ENCODE measurements around the gene ESAM. TPM values are rescaled to one million over a fixed set of nuclear protein-coding genes. Genes with fewer than 3 reads are reported as not detected.

Gene ESAM
- total RNA-seq, 4 donors from 2014 or later: 5.6 to 23.1 (median 9.7) TPM

GRCh38 chr11:124707829-124708228 lies 54.3 kb downstream of the ESAM start:
- H3K9me3 ChIP-seq: peaks cover 0 to 4% (median 0%) of the 10 kb centered on the region in 3 donors
- intact Hi-C loops (cut with DNase I): no loop called here
- H3K4me3 ChIP-seq: no peak overlapping the region
- H3K36me3 ChIP-seq: no peaks in the 10 kb centered on the region
- H3K4me1 ChIP-seq: no peaks in the 10 kb centered on the region
- H3K27me3 ChIP-seq: no peaks in the 10 kb centered on the region
- no peak for DNase-seq
- H3K27ac ChIP-seq: no peak overlapping the region
- TF ChIP-seq POLR2A (IDR thresholded peaks at IDR 0.05): no peak
- TF ChIP-seq, protein P1, sequence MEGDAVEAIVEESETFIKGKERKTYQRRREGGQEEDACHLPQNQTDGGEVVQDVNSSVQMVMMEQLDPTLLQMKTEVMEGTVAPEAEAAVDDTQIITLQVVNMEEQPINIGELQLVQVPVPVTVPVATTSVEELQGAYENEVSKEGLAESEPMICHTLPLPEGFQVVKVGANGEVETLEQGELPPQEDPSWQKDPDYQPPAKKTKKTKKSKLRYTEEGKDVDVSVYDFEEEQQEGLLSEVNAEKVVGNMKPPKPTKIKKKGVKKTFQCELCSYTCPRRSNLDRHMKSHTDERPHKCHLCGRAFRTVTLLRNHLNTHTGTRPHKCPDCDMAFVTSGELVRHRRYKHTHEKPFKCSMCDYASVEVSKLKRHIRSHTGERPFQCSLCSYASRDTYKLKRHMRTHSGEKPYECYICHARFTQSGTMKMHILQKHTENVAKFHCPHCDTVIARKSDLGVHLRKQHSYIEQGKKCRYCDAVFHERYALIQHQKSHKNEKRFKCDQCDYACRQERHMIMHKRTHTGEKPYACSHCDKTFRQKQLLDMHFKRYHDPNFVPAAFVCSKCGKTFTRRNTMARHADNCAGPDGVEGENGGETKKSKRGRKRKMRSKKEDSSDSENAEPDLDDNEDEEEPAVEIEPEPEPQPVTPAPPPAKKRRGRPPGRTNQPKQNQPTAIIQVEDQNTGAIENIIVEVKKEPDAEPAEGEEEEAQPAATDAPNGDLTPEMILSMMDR (IDR thresholded peaks at IDR 0.05): no peak
- 83 to 85% methylated on average over 4 of the region's 4 CpGs for WGBS, 2 donors

Other genes starting within 250 kb of the ESAM start
- not detected for gene OR8B12, start 218.6 kb downstream of the ESAM start, total RNA-seq
- gene OR8A1, start 192.3 kb downstream of the ESAM start, total RNA-seq: not detected
- not detected for gene PANX3, start 150.9 kb downstream of the ESAM start, total RNA-seq
- 10 to 100 TPM; 15.4 to 31.2 (median 19.8) TPM for gene TBRG1, start 139.4 kb downstream of the ESAM start, total RNA-seq
- 10 to 100 TPM in 1 of 4 donors, 1 to 10 TPM in 3; 5.7 to 19.6 (median 8.0) TPM for gene SIAE, start 88.6 kb downstream of the ESAM start, total RNA-seq
- 1 to 10 TPM; 2.3 to 8.5 (median 6.0) TPM for gene SPA17, start 88.4 kb downstream of the ESAM start, total RNA-seq
- 1 to 10 TPM in 3 of 4 donors, under 1 TPM in 1; 0.83 to 5.0 (median 1.5) TPM for gene NRGN, start 22.3 kb downstream of the ESAM start, total RNA-seq
- gene VSIG2, start 10.0 kb downstream of the ESAM start, total RNA-seq: 10 to 100 TPM in 1 of 4 donors, 1 to 10 TPM in 3; 5.1 to 10.2 (median 7.6) TPM
- gene MSANTD2, start 38.1 kb upstream of the ESAM start, total RNA-seq: 10 to 100 TPM in 1 of 4 donors, 1 to 10 TPM in 3; 5.2 to 16.4 (median 6.7) TPM
- gene ROBO3, start 103.1 kb upstream of the ESAM start, total RNA-seq: 10 to 100 TPM in 1 of 4 donors, 1 to 10 TPM in 3; 1.8 to 12.4 (median 3.8) TPM
- 10 to 100 TPM in 2 of 4 donors, 1 to 10 TPM in 2; 4.5 to 11.9 (median 8.6) TPM for gene ROBO4, start 135.6 kb upstream of the ESAM start, total RNA-seq
- not detected for gene HEPN1, start 157.0 kb upstream of the ESAM start, total RNA-seq
- not detected for gene HEPACAM, start 173.8 kb upstream of the ESAM start, total RNA-seq
- gene CCDC15, start 191.9 kb upstream of the ESAM start, total RNA-seq: 1 to 10 TPM; 2.0 to 3.2 (median 2.9) TPM

Data from esophagus squamous epithelium (tissue), 5 donors.